HT1080 (cell line): ENCODE measurements around the gene MYOM1. TPM values are rescaled to one million over a fixed set of nuclear protein-coding genes. Genes with fewer than 3 reads are reported as not detected.

Source experiments
- DNase-seq: peaks from one replicate; pipeline ENCODE4 v3.0.0-alpha.2; 2015; ENCODE audit warnings: low read depth
- total RNA-seq: library from RNA; depleted of rRNA; stranded (reverse); fragments of >200 nt; shearing (Covaris generic); gene quantifications from 2 replicates; pipeline ENCODE4 v1.2.3, GENCODE V29; 2014

Gene MYOM1
- total RNA-seq, 1 experiment from 2014 or later, result not detected

DNA sequence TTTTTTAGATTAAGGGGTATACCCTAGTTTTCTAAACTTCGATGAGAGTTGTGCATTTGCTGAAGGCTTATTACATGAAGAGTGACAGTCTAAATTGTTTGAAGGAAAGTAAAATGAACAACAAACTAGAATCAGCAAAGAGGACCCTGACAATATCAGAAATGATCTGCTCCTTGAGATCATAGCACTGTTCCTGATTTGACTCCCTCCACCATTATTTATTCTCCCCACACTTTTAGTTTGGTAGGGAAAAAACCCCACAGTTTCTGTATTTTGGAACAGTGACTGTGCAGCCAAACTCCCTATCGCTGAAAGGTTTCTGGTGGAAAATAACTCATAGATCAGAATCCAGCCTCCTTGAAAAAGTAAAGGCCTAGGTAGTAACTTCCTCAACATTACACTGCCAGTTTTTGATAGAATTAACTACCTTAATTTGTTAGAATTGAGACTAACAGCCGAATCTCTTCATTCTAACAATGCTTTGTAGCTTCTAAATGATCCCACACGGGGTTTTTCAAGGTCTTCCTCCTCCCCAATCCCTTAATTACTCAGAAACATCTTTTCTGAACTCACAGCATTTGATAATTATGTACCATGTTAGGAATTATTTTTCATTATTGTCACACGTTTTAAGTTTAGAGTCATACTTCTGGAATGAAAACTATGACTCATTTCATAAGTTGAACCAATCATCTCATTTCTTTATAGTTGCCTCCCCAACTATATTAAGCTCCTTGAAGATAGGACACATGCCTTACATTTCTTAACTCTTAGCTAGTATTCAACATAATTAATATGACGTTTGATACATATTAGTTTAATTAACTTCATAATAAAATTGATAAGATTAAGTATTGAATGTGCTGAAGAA is 30.7 kb upstream of the MYOM1 start:
- DNase-seq, result peak; percentile 77

DNA sequence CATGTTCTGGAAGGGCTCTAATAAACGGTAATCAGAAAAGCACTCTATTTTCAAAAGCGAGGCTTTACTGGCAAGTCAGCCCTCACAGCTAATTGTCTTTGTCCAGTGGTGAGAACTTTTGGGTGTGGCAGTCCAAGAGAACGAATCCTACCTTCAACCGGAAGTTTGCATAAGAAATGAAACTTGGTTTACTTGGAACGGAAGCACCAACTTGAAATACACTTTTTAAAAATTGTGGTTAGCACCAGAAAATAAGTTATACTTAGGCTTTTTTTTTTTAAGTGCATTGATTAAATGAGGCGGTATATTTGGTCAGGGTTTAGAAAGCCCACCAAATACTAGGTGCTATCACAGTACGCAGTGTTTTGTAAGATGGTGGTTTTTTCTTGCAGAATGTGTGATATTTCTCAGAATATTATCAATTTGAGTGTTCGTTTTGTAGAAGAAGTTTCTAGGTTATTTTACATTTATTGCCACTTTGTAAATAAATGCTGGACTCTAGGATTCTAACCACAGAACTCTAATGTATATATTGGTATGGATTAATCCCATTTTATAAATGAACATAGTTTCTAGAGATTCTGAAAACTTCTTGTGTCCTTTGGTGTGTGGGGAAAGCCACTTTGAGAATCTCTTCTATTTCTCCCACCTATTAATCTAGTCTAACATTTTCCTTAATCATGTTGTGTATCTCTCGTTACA is 29.0 kb upstream of the MYOM1 start:
- DNase-seq, result peak; percentile 59

DNA sequence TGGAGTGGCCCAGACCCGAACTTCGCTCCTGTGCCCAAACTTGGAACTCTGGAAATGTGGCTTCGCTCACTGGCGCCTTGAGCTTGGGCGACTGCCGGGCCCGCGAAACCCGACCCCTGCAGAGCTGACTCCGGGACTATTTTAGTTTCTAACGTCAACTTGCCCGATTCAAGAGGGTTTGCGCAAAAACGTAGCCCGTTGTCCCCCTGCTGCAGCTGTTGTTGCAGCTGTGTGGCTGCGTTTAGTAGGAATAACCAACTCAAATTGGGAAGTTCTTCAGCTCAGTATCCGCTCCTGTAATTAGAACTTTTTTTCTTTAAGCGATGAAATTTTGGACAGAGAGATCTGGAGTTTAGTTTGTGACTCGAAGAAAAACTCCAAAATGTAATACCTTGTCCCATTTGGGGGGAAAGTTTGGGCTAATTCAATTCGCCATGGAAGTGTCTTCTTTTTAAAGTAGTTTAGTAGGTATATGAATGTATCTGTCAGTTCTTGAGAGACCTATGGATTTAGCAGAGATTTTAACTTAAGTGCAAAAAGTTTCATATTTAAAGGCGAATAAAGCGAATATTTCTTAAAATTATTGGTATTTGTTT is 28.4 kb upstream of the MYOM1 start:
- DNase-seq, result no peak

DNA sequence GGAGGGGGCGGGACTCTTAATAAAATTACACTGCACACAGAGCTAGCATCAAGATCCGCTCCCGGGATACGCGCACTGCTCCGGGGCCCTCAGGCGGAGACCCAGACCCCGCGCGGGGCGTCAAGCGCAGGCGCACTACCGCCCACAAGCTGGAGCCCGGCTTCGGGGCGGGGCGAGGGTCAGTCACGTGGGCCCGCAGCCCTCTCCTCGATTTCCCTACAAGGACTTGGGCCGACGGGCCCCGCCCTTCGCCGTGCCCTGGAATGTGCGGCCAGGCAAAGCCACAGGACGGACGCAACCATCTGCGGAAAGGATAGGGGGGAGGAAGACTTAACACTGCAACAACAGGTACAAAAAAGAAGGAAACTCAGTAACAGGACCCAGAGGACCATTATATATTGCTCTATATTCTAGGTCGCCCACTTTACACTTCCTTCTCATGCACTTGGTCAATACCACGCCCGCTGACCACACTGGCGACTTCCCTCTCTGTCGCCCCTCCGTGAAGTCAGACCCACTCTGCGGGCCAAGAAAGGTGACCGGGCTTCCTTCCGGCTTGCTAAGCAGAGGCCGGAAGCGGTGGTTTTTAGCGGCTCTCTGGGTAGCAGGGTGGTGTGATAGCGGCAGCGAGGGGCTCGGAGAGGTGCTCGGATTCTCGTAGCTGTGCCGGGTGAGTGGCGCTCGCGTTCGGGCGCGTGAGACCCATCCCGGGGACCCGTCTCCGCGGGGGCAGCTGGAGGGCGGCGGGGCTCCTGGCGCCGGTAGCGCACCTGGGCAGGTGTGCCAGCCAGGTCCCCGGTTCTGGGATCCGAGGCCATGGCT is 27.7 kb upstream of the MYOM1 start, which contains the start of gene MYL12A:
Gene MYL12A, plus strand, starts transcription at position 562 of the 822 bp plus-strand sequence. CDS start 5,447 bp downstream, outside the sequence.
- peak; percentile 98 for DNase-seq

DNA sequence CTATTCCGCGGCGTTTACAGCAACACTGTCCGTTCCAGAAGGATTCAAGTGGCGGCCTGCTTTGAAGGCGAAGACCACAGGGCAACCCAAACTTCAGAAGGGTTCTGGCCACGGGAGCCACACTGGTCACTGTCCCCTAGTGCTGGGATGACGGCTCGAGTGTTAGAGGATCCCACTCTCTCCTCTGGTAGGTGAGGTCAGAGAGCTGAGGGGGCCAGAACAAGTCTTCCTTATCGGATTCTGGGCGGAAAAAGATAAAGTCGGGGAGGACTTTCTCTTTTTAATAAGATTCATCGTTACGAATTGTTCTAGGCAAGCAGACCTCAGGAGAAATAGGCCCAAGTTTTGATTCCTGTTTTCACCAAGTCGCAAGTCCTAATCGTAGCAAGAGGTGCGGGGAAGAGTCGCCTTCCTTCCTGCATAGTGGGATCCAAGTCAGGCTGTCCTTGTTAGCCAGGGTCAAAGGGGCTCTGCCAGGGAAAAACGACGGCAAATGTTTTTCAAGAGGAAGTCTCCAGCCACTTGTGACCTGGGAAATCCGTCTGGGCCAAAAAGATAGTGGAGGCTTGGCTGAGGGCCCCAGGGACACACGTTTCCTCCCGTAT is 27.0 kb upstream of the MYOM1 start:
- DNase-seq, result peak; percentile 9

DNA sequence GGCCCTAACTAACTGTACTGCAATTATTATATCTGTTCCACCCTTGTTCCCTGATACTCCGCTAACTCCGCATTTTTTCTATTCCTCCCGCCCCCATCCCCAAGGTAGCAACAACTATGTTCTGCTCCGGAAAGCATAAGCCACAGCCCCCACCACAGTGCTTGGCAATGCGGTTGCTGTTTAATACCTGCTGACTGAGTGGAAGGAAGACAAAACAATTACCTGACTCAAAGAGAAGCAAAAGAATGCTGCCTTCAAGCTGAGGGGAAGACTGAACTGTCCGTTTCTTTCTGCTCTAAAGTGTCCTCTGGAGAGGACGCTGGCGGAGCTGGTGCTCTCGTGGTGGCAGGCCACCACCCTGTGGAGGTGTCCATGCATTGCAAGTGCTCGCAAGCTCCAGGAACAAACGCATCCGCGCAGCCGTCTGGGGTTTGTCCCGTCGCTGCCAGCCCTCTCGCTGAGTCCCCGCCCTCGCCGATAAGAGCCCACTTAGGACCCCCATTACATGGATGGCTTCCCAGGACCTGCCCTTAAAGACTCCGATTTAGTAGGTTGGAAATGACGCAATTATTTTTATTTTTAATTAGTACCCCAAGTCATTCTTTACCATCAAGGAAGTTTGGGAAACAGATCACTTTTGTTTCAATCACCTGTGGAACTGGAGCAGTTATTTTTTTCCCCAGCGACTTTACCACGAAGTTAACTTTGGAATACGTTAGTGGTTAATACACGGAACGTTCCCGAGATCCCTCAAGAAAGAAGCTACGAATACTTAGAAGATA is 26.3 kb upstream of the MYOM1 start:
- peak; percentile 84 for DNase-seq

DNA sequence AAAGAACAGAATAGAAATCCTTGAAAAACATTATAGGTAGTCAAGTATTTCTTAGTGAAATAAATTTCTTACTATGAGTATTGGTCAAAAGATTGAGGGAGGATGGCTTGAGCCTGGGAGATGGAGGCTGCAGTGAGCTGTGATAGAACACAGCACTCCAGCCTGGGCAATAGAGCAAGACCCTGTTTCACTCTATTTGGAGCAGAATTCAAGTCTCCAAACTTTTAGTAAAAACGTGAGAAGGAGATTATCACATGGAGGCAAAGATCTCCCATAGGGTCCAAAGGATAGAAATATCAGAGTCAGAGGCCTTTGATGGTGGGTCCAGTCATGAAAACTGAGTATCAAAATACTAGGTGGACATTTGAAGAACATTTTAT is 25.4 kb upstream of the MYOM1 start:
- no peak for DNase-seq

DNA sequence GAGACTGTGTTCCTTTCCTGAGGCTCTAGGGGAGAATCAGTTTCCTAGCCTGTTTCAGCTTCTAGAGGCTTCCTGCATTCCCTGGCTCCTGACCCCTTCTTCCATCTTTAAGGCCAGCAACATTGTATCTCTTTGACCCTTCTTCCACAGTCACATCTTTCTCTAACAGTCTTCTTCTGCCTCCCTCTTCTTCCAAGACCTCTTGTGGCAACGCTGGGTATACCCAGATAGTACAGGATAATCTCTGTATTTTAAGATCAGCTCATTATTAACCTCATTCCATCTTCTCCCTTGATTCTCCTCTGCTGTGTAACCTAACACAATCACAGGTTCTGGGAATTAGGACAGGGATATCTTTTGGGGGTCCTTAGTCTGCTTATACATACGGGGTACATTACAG is 19.0 kb upstream of the MYOM1 start:
- DNase-seq, result no peak

DNA sequence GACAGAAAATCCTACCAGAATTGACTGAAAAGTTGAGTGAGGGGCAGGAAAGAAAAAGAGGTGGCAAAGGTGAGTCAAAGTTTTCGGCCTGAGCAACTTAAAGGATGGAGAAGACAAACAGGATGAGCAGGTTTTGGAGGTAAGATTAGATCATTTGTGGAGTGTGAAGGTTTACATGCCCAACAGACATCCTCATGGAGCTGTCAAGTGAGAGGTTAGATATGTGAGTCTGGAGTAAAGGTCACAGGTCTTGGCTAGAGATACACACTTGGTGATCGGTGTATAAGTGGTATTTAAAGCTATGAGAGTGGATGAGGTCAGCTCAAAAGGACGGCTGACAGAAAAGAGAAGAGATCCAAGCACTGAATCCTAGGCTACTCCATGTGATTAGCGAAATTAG is 16.7 kb upstream of the MYOM1 start:
- no peak for DNase-seq

DNA sequence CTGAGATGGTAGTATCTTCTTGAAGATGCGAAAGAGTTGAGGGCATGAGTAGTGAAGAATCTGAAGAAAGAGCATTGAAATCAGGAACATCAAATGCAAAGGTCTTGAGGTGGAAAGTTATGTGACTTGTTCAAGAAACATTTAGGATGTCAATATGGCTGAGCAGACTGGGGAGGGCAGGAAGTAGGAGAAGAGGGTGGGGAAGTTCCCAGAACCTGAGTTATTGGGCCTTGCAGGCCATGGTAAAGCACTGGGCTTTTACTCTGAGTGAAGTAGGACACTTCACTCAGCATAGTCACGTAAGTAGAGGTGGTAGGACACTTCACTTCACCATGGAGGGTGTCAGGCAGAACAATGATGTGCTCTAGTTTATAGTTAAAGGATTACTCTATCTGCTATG is 16.1 kb upstream of the MYOM1 start:
- DNase-seq, result no peak

DNA sequence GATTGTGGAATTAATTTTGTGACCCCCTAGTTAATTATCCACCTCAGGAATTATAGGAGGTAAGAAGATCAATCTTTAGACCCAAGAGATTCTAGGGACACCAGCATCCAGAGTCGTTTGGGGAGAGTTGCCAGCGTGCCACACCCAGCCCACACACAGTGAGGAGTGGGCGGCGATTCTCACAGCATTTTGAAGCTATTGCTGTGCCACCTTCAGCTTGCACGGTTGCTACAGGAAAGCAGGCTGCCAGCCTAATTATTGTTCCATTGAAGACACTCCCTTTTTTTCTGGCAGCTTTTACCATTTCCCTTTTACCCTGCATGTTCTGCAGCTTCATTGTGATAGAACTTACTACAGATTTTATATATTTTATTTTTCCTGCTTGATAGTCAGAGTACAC is 14.7 kb upstream of the MYOM1 start:
- DNase-seq, result no peak

DNA sequence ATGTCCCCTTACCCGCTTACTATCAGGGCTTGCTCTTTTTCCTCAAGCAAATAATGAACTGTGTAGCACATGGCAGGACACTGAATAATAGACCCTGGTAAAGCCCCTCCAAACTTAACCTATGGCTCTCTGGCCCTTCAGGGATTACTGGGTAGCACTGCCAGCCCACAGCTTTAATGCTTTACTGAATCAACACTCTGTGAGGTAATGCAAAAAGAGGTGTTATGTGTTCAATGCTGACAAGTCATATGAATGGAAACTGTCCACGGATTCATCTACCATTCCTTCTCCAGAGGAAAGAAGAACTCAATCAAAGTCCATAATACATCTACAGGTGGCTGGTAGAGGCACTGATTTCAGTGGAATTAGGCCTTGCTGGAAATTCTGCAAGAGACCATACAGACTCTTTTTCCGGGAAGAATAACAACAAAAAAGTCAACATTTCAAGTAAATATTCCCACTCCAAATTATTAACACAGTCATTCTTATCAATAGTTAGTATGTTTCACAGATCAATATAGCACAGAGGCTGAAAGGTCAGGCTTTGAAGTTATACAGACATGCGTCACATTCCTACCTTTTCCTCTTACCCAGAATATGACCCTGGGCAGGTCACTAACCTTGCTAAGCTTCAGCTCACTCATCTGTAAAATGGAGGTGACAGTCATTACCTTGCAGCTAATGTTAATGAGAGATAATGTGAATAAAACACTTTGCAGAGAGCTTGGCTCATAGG is 13.8 kb upstream of the MYOM1 start:
- DNase-seq, result no peak

DNA sequence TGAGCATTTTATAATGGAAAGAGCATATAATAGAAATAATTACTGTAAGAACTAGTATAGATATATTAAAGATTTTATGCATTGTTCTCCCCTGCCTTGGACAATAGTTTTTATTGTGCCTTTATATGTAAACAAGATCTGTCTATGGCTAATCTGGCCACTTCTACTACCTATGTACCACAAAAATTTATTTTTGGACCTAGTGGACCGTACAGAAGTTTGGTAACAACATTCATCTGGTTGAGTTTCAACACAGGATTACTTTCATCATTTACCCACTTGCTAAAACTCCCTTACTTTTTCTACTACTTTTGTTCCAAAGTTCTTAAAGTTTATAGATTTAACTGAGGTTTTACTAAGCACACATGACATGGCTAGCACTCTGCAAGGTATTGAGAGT is 13.2 kb upstream of the MYOM1 start:
- no peak for DNase-seq

DNA sequence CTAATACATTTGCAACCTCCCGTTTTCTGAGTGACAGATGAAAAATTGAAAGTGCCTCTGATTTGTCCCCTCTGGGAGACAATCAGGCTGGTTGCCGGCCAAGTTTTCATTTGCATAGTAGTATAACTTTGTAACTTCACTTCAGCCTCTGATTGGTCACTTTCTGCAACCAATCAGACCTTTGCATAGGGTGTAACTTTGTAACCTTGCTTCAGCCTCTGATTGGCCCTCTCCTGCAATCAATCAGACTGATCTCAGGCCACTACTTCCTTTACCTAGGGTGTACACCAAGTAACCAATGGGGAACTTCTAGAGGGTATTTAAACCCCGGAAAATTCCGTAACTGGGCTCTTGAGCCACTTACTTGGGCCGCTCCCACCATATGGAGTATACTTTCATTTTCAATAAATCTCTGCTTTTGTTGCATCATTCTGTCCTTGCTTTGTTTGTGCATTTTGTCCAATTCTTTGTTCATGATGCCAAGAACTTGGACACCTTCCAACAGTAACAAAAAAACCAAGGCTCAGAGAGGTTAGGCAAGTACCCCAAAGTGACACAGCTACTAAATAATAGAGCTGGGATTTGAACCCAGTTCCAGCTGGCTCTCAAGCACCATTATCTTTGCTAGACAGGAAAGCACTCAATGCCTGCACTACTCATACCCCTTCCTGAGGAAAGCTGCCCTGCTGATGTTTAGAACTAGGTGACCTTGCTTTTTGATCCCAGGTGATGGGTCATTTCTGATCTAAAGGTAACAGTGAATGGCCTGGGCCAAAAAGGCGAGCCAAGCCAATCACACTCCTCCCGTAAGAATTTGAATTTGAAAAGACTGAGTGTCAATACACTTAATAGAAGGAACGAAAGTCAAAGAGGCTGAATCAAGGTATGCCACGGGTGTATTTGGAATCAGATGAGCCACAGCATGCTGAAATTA is 10.9 kb upstream of the MYOM1 start:
- DNase-seq, result peak; percentile 83

DNA sequence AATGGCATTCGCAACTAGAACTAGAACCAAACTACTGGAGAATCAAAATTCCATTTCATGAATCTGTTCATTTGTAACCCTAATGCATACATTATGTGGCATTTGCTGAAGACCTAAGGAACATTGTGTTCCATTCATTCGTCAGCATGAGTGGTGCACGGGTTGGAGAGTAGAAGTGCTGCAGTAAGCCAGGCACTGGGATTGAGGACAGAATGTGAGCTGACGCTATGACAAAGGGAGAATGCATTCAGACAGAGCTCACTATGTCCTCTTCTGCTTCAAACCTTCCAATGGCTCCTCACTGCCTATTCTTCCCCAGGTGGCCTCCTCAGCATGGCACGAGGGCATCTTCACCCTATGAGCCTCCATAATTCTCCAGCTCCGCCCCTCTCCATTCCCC is 6.3 kb upstream of the MYOM1 start:
- DNase-seq, result no peak

DNA sequence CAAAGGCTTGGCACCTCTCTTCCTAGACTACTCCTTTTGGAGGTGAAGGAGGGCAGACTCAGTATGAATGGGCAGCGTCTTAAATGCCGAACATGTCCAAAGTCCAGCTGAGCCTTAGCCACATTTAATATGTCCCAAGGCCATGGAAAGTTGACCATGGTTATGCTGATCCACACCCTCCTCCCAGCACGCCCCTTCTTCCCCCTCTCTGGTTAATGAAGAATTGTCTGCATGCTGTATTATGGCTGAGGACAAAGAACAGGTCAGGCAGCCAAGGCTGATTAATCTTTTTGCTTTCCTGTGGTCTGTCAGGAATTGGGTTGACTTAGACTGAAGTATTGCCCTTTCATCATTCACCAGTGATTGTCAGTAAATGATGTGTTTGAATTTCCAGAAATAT is 5.8 kb upstream of the MYOM1 start:
- DNase-seq, result no peak

DNA sequence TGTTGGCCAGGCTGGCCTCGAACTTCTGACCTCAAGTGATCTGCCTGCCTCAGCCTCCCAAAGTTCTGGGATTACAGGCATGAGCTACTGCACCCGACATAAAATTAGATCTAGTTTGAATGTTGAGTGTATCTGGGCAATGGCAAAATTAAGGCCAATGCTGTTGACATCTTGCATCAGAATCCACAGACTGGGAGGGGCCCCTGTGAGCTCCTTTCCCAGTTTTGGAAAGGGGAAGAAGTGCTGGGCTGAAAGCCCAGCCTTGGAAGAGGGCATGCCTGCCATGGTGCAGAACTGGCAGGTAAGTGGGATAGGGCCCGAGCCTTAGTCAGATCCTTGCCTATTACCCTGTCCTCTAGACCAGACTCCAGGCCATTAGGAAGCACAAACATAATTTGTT is 4.5 kb upstream of the MYOM1 start:
- DNase-seq, result no peak

DNA sequence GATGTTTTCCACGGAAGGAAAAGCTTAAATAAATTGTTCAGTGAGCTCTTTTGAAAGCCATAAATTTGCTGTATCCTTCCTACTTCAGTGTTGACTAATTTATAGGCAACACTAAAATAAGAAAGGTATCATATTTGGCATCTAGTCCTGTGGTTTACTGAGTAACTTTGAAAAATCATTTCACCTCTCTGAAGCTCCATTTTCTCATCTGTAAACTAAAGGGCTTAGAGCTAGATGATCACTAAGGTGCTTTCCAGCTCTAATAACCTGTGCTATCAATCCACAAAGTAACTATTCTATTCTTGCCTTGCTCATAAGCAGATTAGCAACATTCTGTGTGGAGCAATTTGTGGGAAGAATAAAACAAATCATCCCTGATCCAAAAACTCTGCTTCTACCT is 3.6 kb upstream of the MYOM1 start:
- no peak for DNase-seq
